ENCODE results near the gene ARHGDIG. TPM values are rescaled to one million over a fixed set of nuclear protein-coding genes. Genes with fewer than 3 reads are reported as not detected.

ARHGDIG gene
- total and polyA plus RNA-seq, 2 of the 4 experiments (the other 2 are of a cell fraction) = 0.24 to 0.36 TPM

DNA sequence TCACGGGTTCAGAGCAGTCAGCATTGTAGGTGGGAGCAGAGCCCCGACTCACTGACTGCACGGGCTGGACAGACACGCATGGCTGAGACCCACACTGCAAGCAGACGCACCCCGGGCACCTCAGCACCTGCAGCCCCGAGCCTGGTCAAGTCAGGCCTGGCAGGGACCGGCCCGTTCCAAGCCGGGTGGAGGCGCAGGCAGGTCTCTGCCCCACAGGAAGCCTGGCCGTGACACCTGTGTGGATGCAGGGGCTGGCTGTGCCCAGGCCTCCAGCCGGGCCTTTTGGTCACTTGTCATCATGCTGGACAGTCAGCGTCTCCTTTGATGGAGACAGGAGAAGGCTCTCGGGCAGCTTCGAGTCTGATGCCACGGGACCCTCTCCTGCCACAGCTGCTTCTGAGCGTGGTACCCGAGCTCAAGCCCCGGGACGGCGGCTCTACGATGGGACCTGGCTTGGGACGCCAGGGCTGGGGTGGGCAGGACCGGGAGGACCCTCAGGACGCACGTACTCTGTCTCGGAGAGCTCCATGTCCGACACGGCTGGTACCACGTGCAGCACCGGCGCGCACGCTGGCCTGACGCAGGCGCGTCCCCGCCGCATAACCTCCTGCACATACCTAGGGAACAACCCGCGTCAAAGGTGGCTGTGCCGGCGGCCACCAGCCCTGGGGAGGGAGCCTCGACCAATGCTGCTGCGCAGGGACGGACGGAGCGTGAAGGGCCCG is 10.5 kb downstream of the ARHGDIG start:
- Histone ChIP-seq H4K5ac (ENCODE audit: low read depth, low read length) (no peak overlapping the region), H3K4ac (ENCODE audit: low read depth, low read length) (no peak overlapping the region), H3K56ac (ENCODE audit: extremely low read depth, insufficient read depth, low read length) (no peak overlapping the region), H3K27ac (ENCODE audit: insufficient read depth, low read length) (no peak overlapping the region), H3K36me3 (ENCODE audit: control insufficient read depth, insufficient read depth, low read length) (peaks cover 46% of the 10 kb centered on the region), H2AK9ac (replicated peaks; ENCODE audit: low read depth, low read length, poor library complexity) (no peak overlapping the region), H3K23ac (ENCODE audit: low read depth, low read length) (no peak overlapping the region), H2BK5ac (ENCODE audit: low read depth, low read length, poor library complexity, severe bottlenecking) (no peak overlapping the region), H3K27me3 (ENCODE audit: control insufficient read depth, insufficient read depth, low read length) (no peaks in the 10 kb centered on the region), H4K8ac (ENCODE audit: low read depth in 2 of 2, low read length in 2 of 2) (no peak overlapping the region), H2BK20ac (ENCODE audit: low read depth, low read length) (no peak overlapping the region), H3K9ac (ENCODE audit: low read depth, low read length) (no peak overlapping the region), H2AFZ (replicated peaks; ENCODE audit: low read length, poor library complexity) (no peak overlapping the region), H3K4me2 (ENCODE audit: low read depth, low read length) (no peak overlapping the region), H4K20me1 (ENCODE audit: insufficient read depth, low read length) (no peaks in the 10 kb centered on the region), H3K9me3 (ENCODE audit: control insufficient read depth, insufficient read depth, low read length) (no peaks in the 10 kb centered on the region), H2BK15ac (ENCODE audit: low read depth, low read length) (no peak overlapping the region), H3K79me1 (ENCODE audit: low read depth in 1 of 2, low read length in 2 of 2) (no peaks in the 10 kb centered on the region), H2BK120ac (ENCODE audit: low read depth, low read length) (no peak overlapping the region), H3K18ac (ENCODE audit: low read depth, low read length) (no peak overlapping the region), H2AK5ac (ENCODE audit: low read depth, low read length) (no peak overlapping the region), H4K91ac (ENCODE audit: insufficient read depth, low read depth, low read length) (no peak overlapping the region), H3K4me3 (ENCODE audit: insufficient read depth, low read depth, low read length) (no peak overlapping the region), H3K9me1 (ENCODE audit: insufficient read depth, low read length) (no peaks in the 10 kb centered on the region), H3K4me1 (ENCODE audit: control insufficient read depth, insufficient read depth, low read length) (no peaks in the 10 kb centered on the region), H3K14ac (replicated peaks; ENCODE audit: low read depth, low read length) (no peak overlapping the region)
- in situ Hi-C loops (cut with MboI; ENCODE audit: low sequenced_read_pairs) = no loop called here
- ATAC-seq (ENCODE audit: low read depth) = no peak
- DNase-seq = no peak
- POLR2A ChIA-PET (ENCODE audit: unreplicated experiment) = no interaction called here
- BruUV-seq (replicated peaks) = no TSS peak
- intact Hi-C loops (cut with micrococcal nuclease) = no loop called here
- 93% methylated on average over 24 of the region's 50 CpGs; no CpG with 5 or more reads in 1 of the 2 experiments for WGBS, 2 experiments (ENCODE audit: extremely low coverage in 2 of 2, insufficient read length in 1 of 2)
- dilution Hi-C loops (cut with HindIII; ENCODE audit: low sequenced_read_pairs, unreplicated experiment) = no loop called here
- CTCF ChIA-PET = no interaction called here
- TF ChIP-seq FOS (IDR thresholded peaks at IDR 0.05; ENCODE audit: low read depth, low read length) (no peak), CHD1 (IDR thresholded peaks at IDR 0.05; ENCODE audit: low read depth, low read length) (no peak), NFE2L2 (IDR thresholded peaks at IDR 0.05; ENCODE audit: low read depth, low read length) (no peak), MAFK (IDR thresholded peaks at IDR 0.05; ENCODE audit: low read depth, low read length) (no peak), RCOR1 (IDR thresholded peaks at IDR 0.05; ENCODE audit: insufficient replicate concordance, low read length) (no peak), MAZ (IDR thresholded peaks at IDR 0.05; ENCODE audit: borderline replicate concordance, low read depth, low read length) (no peak), MXI1 (IDR thresholded peaks at IDR 0.05; ENCODE audit: borderline replicate concordance, low read depth, low read length) (no peak)
- TF ChIP-seq, protein P1, sequence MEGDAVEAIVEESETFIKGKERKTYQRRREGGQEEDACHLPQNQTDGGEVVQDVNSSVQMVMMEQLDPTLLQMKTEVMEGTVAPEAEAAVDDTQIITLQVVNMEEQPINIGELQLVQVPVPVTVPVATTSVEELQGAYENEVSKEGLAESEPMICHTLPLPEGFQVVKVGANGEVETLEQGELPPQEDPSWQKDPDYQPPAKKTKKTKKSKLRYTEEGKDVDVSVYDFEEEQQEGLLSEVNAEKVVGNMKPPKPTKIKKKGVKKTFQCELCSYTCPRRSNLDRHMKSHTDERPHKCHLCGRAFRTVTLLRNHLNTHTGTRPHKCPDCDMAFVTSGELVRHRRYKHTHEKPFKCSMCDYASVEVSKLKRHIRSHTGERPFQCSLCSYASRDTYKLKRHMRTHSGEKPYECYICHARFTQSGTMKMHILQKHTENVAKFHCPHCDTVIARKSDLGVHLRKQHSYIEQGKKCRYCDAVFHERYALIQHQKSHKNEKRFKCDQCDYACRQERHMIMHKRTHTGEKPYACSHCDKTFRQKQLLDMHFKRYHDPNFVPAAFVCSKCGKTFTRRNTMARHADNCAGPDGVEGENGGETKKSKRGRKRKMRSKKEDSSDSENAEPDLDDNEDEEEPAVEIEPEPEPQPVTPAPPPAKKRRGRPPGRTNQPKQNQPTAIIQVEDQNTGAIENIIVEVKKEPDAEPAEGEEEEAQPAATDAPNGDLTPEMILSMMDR (conservative IDR thresholded peaks at IDR 0.05; ENCODE audit: low read depth, low read length) = no peak
